Measurements from ENCODE around the gene FDX2. TPM values are rescaled to one million over a fixed set of nuclear protein-coding genes. Genes with fewer than 3 reads are reported as not detected.

FDX2 gene
- total RNA-seq, 3 donors from 2014 or later (not counting 1 experiment from before 2014, with no cell fraction given): 1.7 to 4.1 (median 4.0) TPM

DNA sequence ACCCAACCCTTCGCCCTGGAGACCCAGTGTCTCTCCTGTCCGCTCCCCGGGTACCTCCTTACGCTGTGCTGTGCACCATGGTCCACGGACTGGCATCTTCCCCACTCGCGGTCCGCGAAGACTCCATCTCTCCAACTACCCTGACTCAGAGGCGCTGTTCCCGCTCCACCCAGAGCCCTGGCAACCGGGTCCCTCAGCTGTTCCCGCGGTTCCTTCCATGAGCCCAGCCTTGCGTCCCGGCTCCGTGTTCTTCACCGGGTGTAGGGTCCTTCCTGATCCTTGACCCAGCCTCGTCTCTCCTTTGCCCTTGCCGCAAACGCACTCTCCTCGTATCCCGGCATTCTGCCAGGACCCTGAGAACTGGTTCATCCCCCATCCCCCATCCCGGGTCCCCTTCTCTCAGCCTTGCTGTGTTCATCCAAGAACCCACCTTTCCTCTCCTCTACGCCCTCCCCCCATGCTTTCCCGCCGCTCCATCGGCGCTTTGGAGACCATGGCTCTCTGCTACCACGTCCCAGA is 25.4 kb downstream of the FDX2 start:
- peaks cover 97% of the 10 kb centered on the region for H3K4me1 ChIP-seq (ENCODE audit: control insufficient read depth, insufficient read depth, low read length)
- H3K27ac ChIP-seq (ENCODE audit: low read length): no peak overlapping the region
- Mint-ChIP-seq H3K4me1 (peaks cover 47 to 73% of the 10 kb centered on the region in 2 donors), H3K27ac (peak overlapping the region; percentile 9 to 63), H3K9me3 (no peaks in the 10 kb centered on the region), H3K4me3 (peak overlapping the region; percentile 86), H3K27me3 (ENCODE audit: low read depth in 2 of 2) (peaks cover 7 to 40% of the 10 kb centered on the region in 2 donors), H3K36me3 (peaks cover 4% of the 10 kb centered on the region)
- WGBS (ENCODE audit: insufficient coverage): 2% methylated on average over 30 of the region's 30 CpGs
- peaks cover 65% of the 10 kb centered on the region for H3K27me3 ChIP-seq (ENCODE audit: control insufficient read depth, insufficient read depth, low read length)
- H3K9me3 ChIP-seq (ENCODE audit: control insufficient read depth, insufficient read depth, low read length): no peaks in the 10 kb centered on the region
- DNase-seq (peak in 1 of 2 donors; percentile 42), ATAC-seq (no peak)
- peaks cover 7% of the 10 kb centered on the region for H3K36me3 ChIP-seq (ENCODE audit: control insufficient read depth, insufficient read depth, low read length)
- peak overlapping the region; percentile 15 for H3K4me3 ChIP-seq (ENCODE audit: low read length)
- TF ChIP-seq, protein P1, sequence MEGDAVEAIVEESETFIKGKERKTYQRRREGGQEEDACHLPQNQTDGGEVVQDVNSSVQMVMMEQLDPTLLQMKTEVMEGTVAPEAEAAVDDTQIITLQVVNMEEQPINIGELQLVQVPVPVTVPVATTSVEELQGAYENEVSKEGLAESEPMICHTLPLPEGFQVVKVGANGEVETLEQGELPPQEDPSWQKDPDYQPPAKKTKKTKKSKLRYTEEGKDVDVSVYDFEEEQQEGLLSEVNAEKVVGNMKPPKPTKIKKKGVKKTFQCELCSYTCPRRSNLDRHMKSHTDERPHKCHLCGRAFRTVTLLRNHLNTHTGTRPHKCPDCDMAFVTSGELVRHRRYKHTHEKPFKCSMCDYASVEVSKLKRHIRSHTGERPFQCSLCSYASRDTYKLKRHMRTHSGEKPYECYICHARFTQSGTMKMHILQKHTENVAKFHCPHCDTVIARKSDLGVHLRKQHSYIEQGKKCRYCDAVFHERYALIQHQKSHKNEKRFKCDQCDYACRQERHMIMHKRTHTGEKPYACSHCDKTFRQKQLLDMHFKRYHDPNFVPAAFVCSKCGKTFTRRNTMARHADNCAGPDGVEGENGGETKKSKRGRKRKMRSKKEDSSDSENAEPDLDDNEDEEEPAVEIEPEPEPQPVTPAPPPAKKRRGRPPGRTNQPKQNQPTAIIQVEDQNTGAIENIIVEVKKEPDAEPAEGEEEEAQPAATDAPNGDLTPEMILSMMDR (IDR thresholded peaks at IDR 0.05): no peak
- intact Hi-C loops (cut with micrococcal nuclease): loop anchor here (2.0 to 5.0 kb wide), 2 partner anchors 20 to 222 kb away; partner anchors contain the start of gene ICAM1

DNA sequence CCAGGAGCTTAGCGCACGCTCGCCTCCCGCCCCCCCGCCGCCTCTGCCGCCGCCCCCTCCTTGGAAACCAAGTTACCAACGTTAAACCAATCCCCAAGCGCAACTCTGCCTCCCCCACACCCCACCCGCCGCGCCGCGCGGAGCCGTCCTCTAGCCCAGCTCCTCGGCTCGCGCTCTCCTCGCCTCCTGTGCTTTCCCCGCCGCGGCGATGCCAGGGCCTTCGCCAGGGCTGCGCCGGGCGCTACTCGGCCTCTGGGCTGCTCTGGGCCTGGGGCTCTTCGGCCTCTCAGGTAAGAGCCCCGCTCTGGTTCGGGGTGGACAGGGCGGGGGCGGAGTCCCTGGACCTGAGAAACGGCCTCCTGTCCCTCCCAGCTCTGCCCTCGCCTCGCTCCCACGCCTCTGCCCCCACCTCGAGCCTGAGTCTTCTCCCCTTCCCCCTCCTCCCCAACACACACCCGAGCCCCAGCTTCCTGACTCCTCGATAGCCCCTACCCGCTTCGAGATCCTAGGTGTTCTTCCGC is 25.9 kb downstream of the FDX2 start, which contains the start of gene ICAM5:
TSS of gene ICAM5 (plus strand) at position 117 of the 521 bp plus-strand sequence. CDS start at position 209, 92 bp downstream.
- H3K27ac ChIP-seq (ENCODE audit: low read length): no peak within 1 kb of the TSS
- Mint-ChIP-seq H3K27ac (peak within 1 kb of the TSS; percentile 23 to 63), H3K36me3 (peaks cover 9% of the 10 kb centered on the region), H3K4me1 (peaks cover 50 to 69% of the 10 kb centered on the region in 2 donors), H3K4me3 (peak within 1 kb of the TSS; percentile 86), H3K27me3 (ENCODE audit: low read depth in 2 of 2) (peaks cover 7 to 40% of the 10 kb centered on the region in 2 donors), H3K9me3 (no peaks in the 10 kb centered on the region)
- peak within 1 kb of the TSS; percentile 37 for H3K4me3 ChIP-seq (ENCODE audit: low read length)
- H3K4me1 ChIP-seq (ENCODE audit: control insufficient read depth, insufficient read depth, low read length): peaks cover 93% of the 10 kb centered on the region
- WGBS (ENCODE audit: insufficient coverage): under 1% methylated on average over 45 of the region's 45 CpGs
- H3K36me3 ChIP-seq (ENCODE audit: control insufficient read depth, insufficient read depth, low read length): peaks cover 12% of the 10 kb centered on the region
- peaks cover 65% of the 10 kb centered on the region for H3K27me3 ChIP-seq (ENCODE audit: control insufficient read depth, insufficient read depth, low read length)
- intact Hi-C loops (cut with micrococcal nuclease): loop anchor here (2.0 to 5.0 kb wide), 2 partner anchors 19 to 222 kb away; partner anchors contain the start of gene ICAM1
- ATAC-seq: peak in 1 of 3 donors; percentile 11
- H3K9me3 ChIP-seq (ENCODE audit: control insufficient read depth, insufficient read depth, low read length): no peaks in the 10 kb centered on the region
- TF ChIP-seq, protein P1 (IDR thresholded peaks at IDR 0.05): no peak
- DNase-seq: peak in 1 of 2 donors; percentile 59

- H3K4me1 ChIP-seq (ENCODE audit: control insufficient read depth, insufficient read depth, low read length): peaks cover 87% of the 10 kb centered on the region
- H3K4me3 ChIP-seq (ENCODE audit: low read length): peak overlapping the region; percentile 37
- Mint-ChIP-seq H3K27me3 (ENCODE audit: low read depth in 2 of 2) (peaks cover 7 to 40% of the 10 kb centered on the region in 2 donors), H3K4me1 (peaks cover 50 to 69% of the 10 kb centered on the region in 2 donors), H3K9me3 (no peaks in the 10 kb centered on the region), H3K27ac (peak overlapping the region; percentile 23 to 63), H3K4me3 (peak overlapping the region; percentile 86), H3K36me3 (peaks cover 10% of the 10 kb centered on the region)
- ATAC-seq: peak; percentile 55 to 78 (median 69)
- DNase-seq: peak; percentile 63 to 85
- intact Hi-C loops (cut with micrococcal nuclease): no loop called here
- no peak overlapping the region for H3K27ac ChIP-seq (ENCODE audit: low read length)
- WGBS (ENCODE audit: insufficient coverage): under 1% methylated on average over 49 of the region's 50 CpGs
- H3K9me3 ChIP-seq (ENCODE audit: control insufficient read depth, insufficient read depth, low read length): no peaks in the 10 kb centered on the region
- peaks cover 18% of the 10 kb centered on the region for H3K36me3 ChIP-seq (ENCODE audit: control insufficient read depth, insufficient read depth, low read length)
- H3K27me3 ChIP-seq (ENCODE audit: control insufficient read depth, insufficient read depth, low read length): peaks cover 59% of the 10 kb centered on the region
- TF ChIP-seq, protein P1 (IDR thresholded peaks at IDR 0.05): no peak
Measured at GRCh38 chr19:10289167-10289835, 26.5 kb downstream of the FDX2 start.

All from natural killer cell (primary cell).